ENCODE data around the gene KDELR1. TPM values are rescaled to one million over a fixed set of nuclear protein-coding genes. Genes with fewer than 3 reads are reported as not detected.

Gene KDELR1
- total RNA-seq, 2 donors from 2014 or later, result 233 to 249 TPM

GRCh38 chr19:48346191-48346590 is 45.2 kb downstream of the KDELR1 start:
- no peak for DNase-seq
- no peaks in the 10 kb centered on the region for H3K4me1 ChIP-seq
- no peaks in the 10 kb centered on the region for H3K27me3 ChIP-seq
- no peak overlapping the region for H3K27ac ChIP-seq
- no peaks in the 10 kb centered on the region for H3K9me3 ChIP-seq
- no peak for TF ChIP-seq CTCF (IDR thresholded peaks at IDR 0.05)
- H3K4me3 ChIP-seq, result no peak overlapping the region
- H3K36me3 ChIP-seq, result no peaks in the 10 kb centered on the region
- no peak overlapping the region for H3K9ac ChIP-seq (ENCODE audit: low read depth in 2 of 2, low read length in 2 of 2)
- intact Hi-C loops (cut with DNase I), result loop anchor here (10.0 kb wide), 1 partner anchor 81 kb away; no protein-coding TSS in a partner anchor

- DNase-seq, result no peak
- no peaks in the 10 kb centered on the region for H3K36me3 ChIP-seq
- H3K9me3 ChIP-seq, result no peaks in the 10 kb centered on the region
- no peak for TF ChIP-seq CTCF (IDR thresholded peaks at IDR 0.05)
- no peak overlapping the region for H3K27ac ChIP-seq
- H3K9ac ChIP-seq (ENCODE audit: low read depth in 2 of 2, low read length in 2 of 2), result no peak overlapping the region
- intact Hi-C loops (cut with DNase I), result loop anchor here (10.0 kb wide), 1 partner anchor 80 kb away; no protein-coding TSS in a partner anchor
- no peaks in the 10 kb centered on the region for H3K4me1 ChIP-seq
- no peak overlapping the region for H3K4me3 ChIP-seq
- H3K27me3 ChIP-seq, result no peaks in the 10 kb centered on the region
Measured at GRCh38 chr19:48344892-48345291, 46.5 kb downstream of the KDELR1 start.

- no peaks in the 10 kb centered on the region for H3K4me1 ChIP-seq
- TF ChIP-seq CTCF (IDR thresholded peaks at IDR 0.05), result no peak
- H3K9me3 ChIP-seq, result no peaks in the 10 kb centered on the region
- no peak overlapping the region for H3K4me3 ChIP-seq
- no peaks in the 10 kb centered on the region for H3K36me3 ChIP-seq
- H3K27ac ChIP-seq, result no peak overlapping the region
- DNase-seq, result no peak
- H3K27me3 ChIP-seq, result no peaks in the 10 kb centered on the region
- intact Hi-C loops (cut with DNase I), result loop anchor here (10.0 kb wide), 1 partner anchor 78 kb away; no protein-coding TSS in a partner anchor
- H3K9ac ChIP-seq (ENCODE audit: low read depth in 2 of 2, low read length in 2 of 2), result no peak overlapping the region
Measured at GRCh38 chr19:48342841-48343540, 48.4 kb downstream of the KDELR1 start.

- no peak for TF ChIP-seq CTCF (IDR thresholded peaks at IDR 0.05)
- no peak overlapping the region for H3K27ac ChIP-seq
- H3K4me1 ChIP-seq, result no peaks in the 10 kb centered on the region
- H3K9me3 ChIP-seq, result no peaks in the 10 kb centered on the region
- no peaks in the 10 kb centered on the region for H3K27me3 ChIP-seq
- H3K36me3 ChIP-seq, result no peaks in the 10 kb centered on the region
- DNase-seq, result no peak
- intact Hi-C loops (cut with DNase I), result loop anchor here (10.0 kb wide), 1 partner anchor 78 kb away; no protein-coding TSS in a partner anchor
- H3K9ac ChIP-seq (ENCODE audit: low read depth in 2 of 2, low read length in 2 of 2), result no peak overlapping the region
- H3K4me3 ChIP-seq, result no peak overlapping the region
Measured at GRCh38 chr19:48342414-48342738, 49.0 kb downstream of the KDELR1 start.

- no peak for DNase-seq
- H3K4me3 ChIP-seq, result no peak overlapping the region
- intact Hi-C loops (cut with DNase I), result loop anchor here (10.0 kb wide), 1 partner anchor 77 kb away; no protein-coding TSS in a partner anchor
- no peak overlapping the region for H3K27ac ChIP-seq
- no peaks in the 10 kb centered on the region for H3K27me3 ChIP-seq
- no peaks in the 10 kb centered on the region for H3K4me1 ChIP-seq
- H3K36me3 ChIP-seq, result no peaks in the 10 kb centered on the region
- no peak overlapping the region for H3K9ac ChIP-seq (ENCODE audit: low read depth in 2 of 2, low read length in 2 of 2)
- no peak for TF ChIP-seq CTCF (IDR thresholded peaks at IDR 0.05)
- no peaks in the 10 kb centered on the region for H3K9me3 ChIP-seq
Measured at GRCh38 chr19:48341515-48342413, 49.6 kb downstream of the KDELR1 start.

Data from colonic mucosa (tissue), 4 donors.